HG02588 (cell line): ENCODE measurements around the gene USF1.
"Not testable (repeated sequence)": the region's sequence is repeated elsewhere in the genome, so short reads cannot be mapped to it uniquely, and the experiment has no call there.

Experiments used
- ATAC-seq: cut with Tn5 transposase; IDR thresholded peaks from one replicate; pipeline ENCODE4 v1.9.1; 2021; ENCODE audit warnings: mild to moderate bottlenecking, moderate library complexity; ENCODE audit not compliant: unreplicated experiment

USF1 gene

DNA sequence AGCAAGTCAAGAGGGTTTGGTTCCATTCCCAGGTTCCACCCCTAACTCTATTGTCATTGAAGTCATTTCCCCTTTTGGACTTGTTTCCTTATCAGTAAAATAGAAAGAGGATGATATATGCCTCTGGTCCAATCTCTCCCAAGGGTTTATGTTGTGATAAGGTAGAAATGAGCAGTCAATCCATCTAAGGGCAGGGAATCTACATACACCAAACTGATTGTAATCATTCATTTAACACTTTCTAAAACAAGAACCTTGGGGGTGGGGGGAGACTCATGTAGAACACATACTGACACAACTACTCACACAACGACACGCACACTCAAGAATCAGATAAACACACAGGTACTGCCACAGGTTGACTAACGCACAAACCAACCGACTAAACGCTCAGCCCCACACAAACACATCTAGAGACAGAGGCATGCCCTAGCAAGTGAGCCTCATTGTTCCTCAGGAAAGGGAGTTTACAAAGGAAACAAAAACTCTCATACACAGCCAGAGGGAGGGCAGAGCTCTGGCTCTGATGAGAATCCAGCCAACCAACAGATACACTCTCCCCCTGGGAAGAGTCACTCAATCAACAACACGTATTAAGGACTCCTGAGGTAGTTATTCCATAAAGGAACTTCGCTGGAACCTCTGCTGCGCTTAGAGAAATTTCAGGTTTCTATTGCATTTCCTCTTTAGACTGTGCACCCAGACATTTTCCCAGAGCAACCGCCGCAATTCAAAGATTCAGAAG, 25.9 kb downstream of the USF1 start:
- ATAC-seq, result no peak

DNA sequence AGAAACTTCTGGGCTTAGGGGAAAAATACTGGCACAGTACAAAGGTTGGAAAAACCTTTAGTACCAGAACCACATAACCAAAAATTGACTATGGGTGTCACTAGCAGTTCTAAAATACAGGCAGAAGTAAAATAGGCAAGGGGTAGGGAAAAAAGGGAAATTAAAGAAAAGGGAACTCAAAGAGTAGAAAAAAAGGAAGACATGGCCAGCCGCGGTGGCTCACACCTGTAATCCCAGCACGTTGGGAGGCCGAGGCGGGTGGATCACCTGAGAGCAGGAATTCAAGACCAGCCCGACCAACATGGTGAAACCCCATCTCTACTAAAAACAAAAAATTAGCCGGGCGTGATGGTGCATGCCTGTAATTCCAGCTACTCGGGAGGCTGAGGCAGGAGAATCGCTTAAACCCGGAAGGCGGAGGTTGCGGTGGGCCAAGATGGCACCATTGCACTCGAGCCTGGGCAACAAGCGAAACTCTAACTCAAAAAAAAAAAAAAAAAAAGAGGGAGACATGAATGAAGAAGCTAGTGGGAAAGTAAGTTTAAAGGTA, 26.6 kb downstream of the USF1 start:
- not testable (repeated sequence) for ATAC-seq

DNA sequence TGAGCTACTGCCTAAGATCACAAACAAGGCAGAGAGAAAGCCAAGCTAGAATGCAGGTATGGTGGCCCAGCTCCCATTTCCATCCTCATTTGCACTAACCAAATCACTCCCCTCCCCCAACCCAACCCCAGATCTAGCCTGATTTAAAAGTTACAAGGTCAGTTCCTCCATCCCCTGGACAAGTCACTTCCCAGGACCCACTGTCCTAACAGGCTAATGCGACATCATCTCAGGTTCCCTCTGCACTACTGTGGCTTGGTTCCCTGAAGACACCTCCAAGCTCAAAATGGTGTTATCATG, 27.2 kb downstream of the USF1 start:
- no peak for ATAC-seq

DNA sequence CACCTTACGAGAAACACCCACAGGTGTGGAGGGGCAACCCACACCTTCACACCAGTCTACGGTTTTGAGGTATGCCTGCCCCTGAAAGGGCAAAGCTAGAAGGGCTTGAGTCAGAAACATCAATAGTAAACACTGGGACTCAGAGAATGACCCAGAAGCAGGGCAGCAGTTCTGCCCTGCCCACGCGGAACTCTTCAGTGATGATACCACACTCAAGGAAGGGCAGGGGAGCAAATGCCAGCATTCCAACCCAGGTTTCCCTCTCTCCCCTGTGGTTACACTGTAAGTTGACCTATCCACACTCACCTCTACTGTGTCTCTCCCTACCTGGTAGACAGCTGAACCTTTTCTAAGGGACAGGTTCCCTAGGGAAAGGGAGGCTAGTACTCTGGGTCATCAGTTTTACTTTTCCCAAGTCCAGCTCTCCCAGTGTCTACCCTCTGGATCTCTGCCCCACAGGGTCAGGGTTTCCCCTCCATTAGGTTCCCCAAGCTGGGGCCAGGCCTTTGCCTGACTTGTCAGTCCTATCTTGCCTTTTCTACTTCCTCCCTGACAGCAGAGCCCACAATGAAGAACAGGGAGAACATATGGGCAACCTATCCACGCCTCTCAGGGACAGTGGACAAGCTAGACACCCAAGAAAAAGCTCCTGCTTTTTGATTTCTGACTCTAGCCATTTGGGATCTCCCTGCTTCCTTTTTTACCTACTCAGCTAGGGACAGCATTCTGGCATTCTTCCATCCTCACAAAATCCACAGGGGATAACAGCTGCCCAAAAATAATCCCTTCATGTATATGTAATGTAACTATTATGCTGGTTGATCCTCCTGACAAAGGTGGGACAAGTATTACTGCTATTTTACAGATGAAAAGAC, 27.8 kb downstream of the USF1 start:
- no peak for ATAC-seq

DNA sequence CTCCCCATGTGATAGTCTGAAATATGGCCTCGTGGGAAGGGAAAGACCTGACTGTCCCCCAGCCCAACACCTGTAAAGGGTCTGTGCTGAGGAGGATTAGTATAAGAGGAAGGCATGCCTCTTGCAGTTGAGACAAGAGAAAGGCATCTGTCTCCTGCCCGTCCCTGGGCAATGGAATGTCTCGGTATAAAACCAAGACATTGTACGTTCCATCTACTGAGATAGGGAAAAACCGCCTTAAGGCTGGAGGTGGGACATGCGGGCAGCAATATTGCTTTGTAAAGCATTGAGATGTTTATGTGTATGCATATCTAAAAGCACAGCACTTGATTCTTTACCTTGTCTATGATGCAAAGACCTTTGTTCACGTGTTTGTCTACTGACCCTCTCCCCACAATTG, 28.6 kb downstream of the USF1 start:
- ATAC-seq, result not testable (repeated sequence)

DNA sequence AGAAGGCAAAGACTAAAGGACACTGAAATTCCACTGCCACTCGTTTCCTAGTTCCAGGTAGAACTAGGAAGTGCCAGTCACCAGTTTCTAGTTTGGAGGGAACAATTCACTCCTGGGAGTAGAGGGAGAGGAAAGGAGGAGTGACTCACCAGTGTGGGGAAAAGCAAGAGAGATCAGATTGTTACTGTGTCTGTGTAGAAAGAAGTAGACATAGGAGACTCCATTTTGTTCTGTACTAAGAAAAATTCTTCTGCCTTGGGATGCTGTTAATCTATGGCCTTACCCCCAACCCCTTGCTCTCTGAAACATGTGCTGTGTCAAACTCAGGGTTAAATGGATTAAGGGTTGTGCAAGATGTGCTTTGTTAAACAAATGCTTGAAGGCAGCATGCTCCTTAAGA, 29.1 kb downstream of the USF1 start:
- not testable (repeated sequence) for ATAC-seq

DNA sequence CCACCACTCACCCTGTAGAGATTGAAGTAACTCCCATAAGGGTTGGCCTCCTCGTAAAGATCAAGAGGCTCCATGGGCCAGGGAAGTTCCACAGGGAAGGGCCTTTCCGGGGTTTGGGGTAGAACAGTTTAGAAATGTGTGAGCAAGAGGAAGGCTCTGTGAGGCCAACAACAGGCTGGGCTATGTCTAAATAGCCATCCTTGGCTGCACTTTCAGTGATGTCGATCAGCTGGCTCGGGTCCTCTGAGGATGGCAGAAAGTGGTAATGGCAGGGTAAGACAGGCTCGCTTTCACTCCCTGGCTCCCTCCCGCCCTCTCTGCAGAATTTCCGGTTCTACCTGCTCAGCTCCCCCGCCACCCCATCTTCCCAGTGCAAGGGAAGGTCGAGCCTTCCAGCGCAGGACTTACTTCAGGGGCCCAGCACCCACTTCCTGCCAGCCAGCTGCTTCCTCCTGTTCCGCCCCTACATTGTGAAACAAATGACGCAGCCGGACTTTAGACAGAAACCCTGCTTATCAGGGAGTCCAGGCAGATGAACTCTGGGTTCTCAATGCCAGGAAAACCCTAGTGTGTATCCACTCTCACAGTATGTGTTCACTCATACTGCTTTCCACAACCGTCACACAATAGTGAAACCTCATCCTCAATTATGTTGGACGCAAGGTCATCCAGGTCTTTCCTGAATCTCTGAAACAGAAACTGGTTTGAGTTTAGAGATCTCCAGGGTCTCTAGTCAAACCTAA, 32.1 kb downstream of the USF1 start:
- peak; percentile 84 for ATAC-seq

DNA sequence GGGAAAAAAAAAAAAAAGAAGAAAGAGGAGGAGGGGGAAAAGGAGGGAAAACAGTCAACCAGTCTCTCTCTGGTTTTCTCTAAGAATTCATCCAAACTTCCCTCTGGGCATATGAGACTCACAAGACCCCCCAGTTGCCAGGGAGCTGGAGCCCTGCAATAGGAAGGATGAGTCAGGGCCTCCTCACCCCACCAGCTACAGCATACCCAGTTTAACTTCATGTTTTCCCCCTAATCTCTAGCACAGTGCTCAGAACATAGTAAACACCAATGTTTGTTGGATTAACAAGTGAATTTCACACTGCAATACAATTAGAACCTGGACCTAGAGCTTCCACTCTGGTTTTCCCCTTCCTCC, 32.7 kb downstream of the USF1 start:
- no peak for ATAC-seq

DNA sequence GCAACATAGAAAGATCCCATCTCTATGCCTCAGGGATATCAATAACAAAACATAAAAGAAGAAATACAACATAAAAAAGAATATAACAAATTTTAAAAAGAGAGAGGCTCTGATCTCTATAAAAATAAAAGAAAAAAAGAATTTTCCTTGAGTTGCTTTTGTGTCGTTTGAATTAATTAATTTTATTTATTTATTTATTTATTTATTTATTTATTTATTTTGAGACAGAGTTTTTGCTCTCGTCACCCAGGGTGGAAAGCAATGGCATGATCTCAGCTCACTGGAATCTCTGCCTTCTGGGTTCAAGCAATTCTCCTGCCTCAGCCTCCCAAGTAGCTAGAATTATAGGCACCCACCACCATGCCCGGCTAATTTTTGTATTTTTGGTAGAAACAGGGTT, 33.4 kb downstream of the USF1 start:
- ATAC-seq, result no peak

DNA sequence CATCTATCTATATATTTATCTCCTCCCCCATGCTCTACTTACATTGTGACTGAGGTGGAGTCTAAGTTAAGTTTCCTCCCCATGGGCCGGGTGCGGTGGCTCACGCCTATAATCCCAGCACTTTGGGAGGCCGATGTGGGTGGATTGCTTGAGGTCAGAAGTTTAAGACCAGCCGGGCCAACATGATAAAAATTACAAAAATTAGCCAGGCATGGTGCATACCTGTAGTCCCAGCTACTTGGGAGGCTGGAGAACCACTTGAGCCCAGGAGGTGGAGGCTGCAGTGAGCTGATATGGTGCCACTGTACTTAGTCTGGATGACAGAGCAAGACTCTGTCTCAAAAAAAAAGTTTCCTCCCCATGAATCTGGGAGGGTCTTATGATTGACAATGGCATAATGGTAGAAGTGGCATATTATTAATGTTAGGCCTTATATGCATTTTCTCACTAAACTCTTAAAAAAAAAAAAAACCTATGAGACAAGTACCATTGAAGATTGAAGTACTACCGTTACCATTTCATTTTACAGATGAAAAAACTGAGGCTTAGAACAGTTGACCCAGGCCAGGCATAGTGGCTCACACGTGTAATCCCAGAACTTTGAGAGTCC, 36.1 kb downstream of the USF1 start:
- no peak for ATAC-seq

DNA sequence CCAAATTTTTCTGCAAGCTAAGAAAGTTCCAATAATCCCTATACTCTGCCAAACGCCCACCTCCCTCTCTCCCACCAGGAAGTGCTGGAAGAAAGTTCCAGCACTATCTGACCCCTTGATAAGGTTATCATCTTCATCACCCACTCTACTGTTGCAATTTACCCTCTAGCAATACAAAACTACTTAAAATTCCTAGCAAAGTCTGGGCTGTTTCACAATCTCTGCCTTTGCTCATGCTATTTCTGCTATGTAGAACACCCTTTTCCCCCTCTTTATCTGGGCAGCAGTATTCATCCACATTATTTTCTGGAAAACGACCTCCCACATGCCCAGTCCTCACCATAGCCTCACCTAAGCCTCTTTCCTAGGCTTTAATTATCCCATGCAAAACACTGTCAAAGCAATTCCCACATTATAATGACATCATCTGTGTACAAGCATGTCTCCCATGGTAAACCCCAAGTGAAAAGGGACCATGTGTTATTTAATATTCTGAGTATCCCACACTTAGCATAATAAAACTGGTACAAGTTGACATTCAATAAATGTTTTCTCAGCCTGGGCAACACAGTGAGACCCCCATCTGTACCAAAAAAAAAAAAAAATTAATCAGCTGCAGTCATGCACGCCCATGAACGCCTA, 36.8 kb downstream of the USF1 start:
- ATAC-seq, result no peak

DNA sequence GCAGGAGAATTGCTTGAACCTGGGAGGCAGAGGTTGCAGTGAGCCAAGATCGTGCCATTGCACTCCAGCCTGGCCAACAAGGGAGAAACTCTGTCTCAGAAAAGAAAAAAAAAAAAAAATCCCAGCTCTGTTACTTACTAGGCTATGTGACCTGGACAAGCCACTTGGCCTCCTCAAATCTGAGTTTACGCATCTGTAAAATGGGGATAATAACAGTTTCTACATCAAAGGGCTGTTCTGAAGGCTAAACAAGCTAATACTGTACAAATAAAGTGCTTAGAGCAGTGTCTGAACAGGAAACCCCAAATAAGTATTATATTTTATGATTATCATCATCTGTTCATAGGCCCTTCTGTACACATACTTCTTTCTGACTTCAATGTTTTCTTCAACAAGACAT, 38.4 kb downstream of the USF1 start:
- ATAC-seq, result no peak

DNA sequence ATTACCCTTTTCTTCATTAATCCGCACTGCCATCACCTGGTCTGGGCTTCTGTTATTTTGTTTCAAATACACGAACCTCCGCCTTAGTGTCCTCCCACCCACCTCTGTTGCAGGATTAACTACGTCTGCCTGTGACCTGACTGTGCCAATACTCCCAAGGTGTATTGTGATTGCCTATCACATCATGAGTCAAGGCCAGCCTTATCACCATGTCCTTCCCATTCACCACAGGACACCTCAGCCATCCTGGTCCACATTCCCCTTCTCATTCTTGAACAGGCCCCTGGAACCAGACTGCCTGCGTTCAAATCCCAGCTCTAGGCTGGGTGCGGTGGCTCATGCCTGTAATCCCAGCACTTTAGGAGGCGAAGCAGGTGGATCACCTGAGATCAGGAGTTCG, 39.2 kb downstream of the USF1 start:
- no peak for ATAC-seq

DNA sequence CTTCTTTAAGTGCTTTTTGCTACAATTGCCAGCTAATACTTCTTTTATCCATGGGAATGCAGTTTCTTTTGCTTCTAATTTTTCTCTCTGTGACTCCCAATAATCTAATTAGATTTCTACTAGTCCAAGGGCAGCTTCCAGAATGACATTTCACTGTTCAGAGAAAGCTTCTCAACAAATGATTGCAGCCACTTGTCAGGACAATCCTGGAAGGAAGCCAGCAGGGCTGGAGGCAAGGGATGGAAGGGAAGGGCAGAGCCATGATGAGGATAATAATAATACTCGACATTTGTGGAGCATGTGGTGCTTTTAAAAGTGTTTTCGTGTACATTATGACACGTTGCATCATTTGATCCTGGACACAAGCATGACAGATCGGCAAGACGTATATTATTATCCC, 44.3 kb downstream of the USF1 start:
- no peak for ATAC-seq

DNA sequence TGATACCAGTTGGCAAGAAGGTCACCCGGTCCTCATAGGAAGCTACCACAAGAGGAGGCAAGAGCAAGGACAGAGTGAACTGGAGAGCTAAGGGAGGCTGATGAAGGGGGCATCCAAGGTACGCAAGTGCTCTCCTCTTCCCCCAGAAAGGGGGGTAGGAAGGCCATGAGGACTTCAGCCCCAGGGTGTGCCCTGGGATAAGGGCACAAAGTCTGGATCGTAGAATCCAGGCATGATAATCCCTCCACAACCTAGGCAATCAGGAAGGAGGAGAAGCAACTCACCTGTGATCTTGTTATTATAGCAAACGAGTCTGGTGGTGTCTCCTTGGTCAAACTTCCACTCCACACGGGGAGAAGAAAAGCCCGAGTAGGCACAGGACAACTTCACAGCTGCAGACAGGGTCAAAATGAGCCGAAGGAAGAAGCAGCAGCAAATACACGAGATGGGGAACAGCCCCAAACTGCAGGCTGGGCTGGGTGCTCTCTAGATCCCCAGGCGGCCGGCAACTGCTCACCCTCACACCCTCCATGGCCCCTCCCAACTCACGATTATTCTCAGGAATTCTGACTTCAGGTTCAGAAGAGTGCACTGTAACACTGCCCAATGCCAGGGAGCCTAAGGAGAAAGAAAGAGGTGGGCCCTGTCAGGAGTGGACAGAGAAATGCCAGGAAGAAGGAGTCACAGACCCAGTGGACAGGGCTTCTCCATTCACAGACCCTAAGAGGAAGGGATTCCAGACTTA, 44.9 kb downstream of the USF1 start:
- ATAC-seq, result no peak

DNA sequence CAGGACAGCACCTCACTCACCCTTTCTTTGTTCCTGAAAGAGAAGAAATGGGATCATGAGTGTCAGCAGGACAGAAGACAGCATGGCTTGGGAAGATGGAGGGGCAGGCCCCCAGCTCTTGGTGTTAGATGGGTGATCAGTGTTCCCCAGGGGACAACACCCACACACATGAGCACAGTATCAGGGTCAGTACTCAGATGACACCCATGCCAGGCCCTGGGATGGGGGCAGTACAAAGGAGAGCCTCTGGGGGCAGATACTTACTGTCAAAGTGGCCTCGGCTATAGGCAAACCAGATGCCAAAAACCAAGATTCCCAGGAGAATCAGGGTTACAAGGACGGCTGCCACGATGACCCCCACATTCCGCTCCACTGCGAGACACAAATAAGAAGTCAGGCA, 46.4 kb downstream of the USF1 start:
- ATAC-seq, result no peak

DNA sequence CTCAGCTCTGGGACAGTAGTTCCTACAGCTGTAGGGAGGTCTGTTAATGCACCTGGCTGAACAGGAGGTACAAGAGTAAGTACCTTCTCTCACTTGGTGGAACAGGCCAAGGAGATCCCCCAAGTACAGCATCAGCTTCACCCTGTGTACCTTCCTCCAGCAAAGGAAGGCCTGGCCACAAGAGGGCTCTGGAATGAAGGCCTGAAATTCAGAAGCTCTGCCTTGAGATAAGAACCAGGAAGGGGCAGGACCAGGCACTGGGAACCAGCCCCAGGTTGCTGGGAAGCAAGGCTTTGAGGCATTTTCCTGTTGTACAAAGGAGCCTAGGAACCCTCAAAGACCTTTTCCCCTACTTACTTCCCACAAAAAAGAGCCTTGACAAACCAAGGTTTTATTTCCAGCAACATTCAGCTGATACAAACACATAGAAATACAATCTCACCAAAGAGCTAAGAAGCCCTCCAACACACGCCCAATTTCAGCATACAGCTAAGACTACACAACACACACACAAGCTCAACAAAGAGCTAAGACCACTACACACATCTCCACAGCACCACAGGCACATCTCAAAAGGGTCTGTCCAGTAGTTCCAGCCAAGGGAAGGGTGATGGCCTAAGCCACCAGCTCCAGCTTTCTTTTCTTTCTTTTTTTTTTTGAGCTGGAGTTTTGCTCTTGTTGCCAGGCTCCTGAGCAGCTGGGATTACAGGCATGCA, 48.3 kb downstream of the USF1 start:
- ATAC-seq, result no peak

DNA sequence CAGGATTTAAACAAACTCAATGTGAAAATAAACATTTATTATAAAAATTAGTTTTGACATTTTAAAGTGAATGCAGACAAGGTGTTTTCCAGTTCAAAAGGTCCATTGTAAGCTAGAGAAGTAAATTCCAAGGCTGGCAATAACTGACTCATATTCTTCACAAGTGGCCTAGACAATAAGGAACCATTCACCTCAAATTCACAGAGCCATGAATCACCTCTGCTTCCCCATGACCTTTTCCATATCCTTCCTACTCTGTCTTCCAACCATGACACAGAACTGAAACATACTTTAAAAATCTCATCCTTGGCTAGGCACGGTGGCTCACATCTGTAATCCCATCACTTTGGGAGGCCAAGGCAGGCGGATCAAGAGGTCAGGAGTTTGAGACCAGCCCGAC, 49.6 kb downstream of the USF1 start:
- ATAC-seq, result no peak

DNA sequence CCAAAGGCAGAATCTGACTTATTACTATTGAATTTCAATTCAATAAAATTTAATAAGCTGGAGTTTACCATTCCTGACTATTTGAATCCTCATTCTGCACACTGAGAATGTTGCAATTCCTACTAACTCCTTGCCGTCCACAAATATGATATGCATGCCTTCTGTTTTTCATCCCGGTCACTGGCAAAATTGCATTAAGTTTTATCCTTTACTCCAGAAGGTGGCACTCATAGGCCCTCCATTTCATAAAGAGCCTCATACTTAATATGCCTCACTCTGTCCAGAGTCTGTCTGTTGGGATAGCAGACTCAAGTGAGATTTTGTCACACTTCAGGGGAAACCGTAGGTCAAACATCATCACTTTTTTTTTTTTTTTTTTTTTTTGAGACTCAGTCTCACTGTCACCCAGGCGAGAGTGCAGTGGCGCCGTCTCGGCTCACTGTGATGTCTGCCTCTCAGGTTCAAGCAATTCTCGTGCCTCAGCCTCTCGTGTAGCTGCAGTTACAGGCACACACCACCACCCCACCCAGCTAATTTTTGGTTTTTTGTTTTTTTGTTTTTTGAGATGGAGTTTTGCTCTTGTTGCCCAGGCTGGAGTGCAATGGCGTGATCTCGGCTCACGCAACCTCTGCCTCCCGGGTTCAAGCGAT, 52.1 kb downstream of the USF1 start:
- no peak for ATAC-seq
